ENCODE measurements around the gene GPR17.

GPR17 gene

DNA sequence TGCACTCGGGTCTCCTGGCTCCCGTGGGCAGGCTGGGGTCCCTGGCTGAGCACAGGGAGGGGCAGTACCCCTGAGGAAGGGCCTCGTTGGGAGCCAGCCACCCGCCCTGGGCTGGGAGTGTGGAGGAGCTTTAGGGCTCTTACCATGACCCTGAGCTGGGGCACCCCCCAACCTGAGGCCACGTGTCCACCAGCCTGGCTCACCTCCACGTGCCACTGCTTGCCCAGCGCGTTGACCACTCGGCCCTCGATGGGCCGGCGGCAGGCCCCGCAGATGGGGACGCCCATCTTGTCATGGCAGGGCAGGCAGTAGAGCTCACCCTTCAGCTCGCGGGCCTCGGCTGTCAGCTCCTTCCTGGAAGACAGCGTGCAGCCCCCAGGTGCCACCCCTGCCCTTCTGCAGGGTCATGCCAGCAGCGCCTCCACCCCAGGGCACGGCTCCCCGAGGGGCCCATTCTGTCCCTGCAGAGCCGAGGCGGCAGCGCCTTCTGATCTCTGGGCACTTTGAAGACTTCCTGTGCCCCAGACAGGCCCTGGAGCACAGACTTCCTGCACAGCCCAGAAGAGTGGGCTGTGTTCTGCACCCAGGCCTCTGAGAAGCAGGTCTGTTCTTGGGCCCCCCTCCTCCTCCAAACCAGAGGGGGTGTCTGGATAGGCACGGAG lies 4.0 kb upstream of the GPR17 start:
- peak; percentile 35 for DNase-seq

DNA sequence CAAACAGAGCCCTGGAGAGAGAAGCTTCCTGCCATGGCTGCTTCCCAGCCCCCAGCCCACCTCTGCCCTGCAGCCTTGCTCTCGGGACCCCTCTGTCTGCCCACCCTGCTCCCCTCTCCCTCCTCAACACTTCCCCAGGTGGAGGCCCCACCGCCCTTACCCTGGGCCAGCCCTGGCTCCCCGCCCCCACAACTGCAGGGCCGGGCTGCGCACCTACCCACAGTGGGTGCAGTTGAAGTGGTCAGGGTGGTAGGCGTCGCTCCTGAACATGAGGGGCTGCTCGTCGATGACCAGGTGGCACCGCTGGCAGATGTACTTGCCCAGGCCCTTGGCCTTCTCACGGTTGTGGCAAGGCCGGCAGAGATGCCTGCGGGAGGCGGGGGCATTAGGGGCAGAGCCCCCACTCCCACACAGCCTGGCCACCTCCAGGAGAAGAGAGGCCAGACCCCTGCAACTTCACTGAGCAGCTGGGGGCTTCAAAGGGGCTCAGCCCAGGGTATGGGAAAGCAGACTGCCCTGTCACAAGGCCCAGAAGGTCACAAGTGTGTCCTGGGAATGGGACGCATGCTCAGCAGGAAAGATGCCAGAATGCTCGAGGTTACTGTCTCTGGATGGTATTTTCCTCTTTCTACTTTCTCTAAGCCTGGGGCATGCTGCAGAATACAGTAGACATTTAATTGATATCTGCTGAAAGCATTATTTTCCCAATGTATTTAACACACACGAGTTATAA lies 3.1 kb upstream of the GPR17 start:
- no peak for DNase-seq

GRCh38 chr2:127643439-127644065 lies 2.4 kb upstream of the GPR17 start:
- DNase-seq = no peak

GRCh38 chr2:127644066-127645025 lies 1.6 kb upstream of the GPR17 start:
- DNase-seq = no peak

- DNase-seq = no peak
Observed at GRCh38 chr2:127645026-127645394, 943 bp upstream of the GPR17 start.

- DNase-seq = no peak
Observed at GRCh38 chr2:127646487-127647241, 711 bp downstream of the GPR17 start.

DNA sequence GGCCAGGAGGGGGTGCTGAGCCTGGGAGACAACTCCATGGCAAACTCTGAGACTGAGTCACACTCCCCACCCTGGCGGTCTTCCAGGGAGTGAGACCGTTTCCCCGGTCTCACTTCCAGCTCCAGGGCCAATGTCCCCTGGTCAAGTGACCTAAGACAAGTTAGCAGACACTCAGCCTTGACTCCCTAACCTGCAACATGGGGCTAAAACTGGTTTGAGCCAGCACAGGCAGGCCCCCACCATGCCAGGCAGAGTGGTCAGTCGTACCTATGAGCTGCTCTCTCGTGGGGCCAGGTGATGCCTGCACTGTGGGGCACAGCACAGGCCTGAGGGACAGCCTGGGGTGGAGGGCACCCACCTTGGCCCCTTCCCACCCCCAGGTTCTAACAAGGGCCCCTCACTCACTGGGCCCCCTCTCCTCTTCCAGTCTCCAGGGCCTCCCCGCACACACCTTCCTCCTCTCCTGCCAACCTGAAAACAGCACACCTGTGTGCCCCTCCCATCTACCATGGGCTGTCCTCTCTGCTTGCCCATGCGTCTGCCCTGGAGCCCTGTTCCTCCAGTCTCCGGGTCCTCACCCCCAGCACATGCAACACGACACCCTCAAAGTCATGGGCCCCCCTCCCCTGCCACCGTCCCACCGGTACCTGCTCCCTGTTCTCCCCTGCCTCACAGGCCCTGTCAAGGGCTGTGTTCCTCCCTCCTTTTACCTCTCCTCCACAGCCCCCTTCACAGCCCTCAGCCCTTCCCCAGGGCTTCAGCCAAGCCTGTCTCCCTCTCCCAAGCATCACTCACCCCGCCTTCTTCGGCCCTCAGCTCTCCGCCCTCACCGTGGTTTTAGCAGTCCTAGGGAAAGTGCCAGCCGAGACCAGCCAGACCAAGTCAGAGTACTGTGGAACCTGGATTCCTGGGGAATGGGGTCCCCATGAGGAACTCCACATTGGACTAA lies 1.6 kb downstream of the GPR17 start:
- DNase-seq = no peak

GRCh38 chr2:127648321-127648720 lies 2.4 kb downstream of the GPR17 start:
- DNase-seq = no peak

DNA sequence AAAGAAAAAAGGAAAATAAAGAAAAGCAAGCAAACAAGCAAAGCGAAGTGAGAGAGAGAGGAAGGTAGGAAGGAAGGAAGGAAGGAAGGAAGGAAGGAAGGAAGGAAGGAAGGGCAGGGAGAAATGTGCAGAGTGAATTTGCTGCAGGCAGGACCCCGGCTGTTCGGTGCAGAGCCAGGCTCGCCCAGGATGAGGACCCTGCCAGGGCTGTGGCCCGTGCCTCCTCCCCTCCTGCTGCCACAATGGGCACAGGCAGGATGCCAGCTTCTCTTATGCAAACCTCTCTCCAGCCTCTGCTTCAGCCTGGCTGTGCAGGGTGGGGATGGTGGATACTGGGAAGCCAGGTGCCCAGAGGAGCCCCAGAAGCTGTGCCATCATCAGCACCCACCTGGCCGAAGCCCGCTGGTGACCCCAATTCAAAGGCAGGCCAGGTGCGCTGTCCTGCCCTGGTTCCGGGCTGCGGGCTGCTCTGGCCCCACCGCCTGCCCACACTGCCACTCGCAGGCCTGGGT lies 3.2 kb downstream of the GPR17 start:
- no peak for DNase-seq

DNA sequence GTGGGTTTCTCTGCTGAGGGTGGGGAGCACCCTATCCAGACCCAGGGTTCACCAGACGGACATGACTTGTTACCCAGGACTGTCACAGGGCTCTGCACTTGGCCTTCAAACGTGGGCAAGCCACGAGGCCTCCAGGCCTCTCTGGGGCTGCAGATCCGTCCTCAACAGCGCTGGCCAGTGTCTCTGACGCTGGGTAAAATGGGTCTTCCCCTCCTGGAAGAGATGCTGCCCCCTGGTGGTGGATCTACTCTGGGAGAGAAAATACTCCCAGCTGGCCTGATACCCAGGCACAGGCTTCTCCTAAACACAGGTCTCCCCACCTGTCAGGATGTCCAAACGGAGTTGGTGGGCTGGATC lies 3.7 kb downstream of the GPR17 start:
- DNase-seq = peak; percentile 82

DNA sequence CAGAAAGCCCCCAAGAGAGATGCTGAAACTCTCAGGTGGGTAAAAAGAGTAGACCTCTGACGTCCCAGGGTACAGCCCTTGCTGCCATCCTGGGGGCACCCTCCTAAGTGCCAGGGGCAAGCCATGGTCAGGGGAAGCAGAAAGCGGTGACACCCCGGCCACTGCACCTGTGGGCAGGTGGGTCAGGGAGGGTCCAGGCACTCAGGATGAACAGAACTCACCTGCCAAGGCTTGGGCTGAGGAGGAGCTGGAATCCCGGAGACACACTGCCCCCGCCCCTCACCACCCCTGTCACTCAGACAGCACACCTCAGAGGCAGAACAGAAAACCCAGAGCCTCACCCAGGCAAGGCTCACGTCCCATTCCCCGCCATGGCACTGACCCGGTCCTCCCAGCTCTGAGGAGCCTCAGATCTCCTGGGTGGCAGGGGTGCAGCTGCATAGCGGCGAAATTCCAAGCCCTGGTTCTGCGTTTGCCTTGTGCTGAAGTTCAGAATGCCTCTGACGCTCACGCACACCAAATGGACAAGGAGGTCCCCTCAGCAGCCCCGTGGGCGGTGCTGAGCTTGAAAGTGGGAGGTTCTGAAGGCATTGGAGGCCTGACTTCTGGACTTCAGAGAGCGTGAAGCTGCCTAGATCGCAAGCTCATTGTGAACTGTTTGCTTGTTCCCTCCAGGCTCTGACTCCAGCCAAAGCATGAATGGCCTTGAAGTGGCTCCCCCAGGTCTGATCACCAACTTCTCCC lies 4.3 kb downstream of the GPR17 start:
- no peak for DNase-seq

DNA sequence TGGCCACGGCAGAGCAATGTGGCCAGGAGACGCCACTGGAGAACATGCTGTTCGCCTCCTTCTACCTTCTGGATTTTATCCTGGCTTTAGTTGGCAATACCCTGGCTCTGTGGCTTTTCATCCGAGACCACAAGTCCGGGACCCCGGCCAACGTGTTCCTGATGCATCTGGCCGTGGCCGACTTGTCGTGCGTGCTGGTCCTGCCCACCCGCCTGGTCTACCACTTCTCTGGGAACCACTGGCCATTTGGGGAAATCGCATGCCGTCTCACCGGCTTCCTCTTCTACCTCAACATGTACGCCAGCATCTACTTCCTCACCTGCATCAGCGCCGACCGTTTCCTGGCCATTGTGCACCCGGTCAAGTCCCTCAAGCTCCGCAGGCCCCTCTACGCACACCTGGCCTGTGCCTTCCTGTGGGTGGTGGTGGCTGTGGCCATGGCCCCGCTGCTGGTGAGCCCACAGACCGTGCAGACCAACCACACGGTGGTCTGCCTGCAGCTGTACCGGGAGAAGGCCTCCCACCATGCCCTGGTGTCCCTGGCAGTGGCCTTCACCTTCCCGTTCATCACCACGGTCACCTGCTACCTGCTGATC lies 4.9 kb downstream of the GPR17 start:
- DNase-seq = no peak

- DNase-seq = no peak
Observed at GRCh38 chr2:127651381-127651809, 5.4 kb downstream of the GPR17 start.

DNA sequence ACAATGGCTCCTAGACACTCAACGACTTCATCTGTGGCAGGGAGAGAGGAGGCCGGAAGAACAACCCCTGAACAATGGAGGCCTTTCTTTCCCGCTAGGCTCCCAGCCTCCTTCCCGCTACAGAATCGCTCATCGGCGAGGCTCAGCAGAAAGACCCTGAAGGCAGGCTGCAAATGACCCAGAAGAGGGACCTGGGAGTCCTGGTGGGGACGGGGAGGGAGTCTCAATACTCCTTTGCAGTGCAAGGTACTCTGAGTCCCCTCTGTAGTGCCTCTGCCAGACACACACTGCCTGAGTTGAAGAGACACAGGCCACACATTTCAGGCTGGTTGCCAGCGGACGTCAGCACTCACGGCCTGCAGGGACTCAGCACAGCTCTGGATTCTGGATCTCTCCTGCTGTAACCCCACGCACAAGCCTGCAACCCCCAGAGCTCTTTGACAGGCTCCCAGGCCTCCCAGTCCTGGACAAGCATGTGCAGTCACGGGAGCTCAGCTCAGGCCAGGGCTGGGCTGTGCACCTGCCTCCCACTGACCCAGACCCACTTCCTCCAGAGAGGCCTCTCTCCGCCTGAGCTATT lies 6.1 kb downstream of the GPR17 start:
- no peak for DNase-seq

- DNase-seq = no peak
Observed at GRCh38 chr2:127652786-127653357, 6.9 kb downstream of the GPR17 start.

GRCh38 chr2:127653421-127654083 lies 7.6 kb downstream of the GPR17 start:
- no peak for DNase-seq

DNA sequence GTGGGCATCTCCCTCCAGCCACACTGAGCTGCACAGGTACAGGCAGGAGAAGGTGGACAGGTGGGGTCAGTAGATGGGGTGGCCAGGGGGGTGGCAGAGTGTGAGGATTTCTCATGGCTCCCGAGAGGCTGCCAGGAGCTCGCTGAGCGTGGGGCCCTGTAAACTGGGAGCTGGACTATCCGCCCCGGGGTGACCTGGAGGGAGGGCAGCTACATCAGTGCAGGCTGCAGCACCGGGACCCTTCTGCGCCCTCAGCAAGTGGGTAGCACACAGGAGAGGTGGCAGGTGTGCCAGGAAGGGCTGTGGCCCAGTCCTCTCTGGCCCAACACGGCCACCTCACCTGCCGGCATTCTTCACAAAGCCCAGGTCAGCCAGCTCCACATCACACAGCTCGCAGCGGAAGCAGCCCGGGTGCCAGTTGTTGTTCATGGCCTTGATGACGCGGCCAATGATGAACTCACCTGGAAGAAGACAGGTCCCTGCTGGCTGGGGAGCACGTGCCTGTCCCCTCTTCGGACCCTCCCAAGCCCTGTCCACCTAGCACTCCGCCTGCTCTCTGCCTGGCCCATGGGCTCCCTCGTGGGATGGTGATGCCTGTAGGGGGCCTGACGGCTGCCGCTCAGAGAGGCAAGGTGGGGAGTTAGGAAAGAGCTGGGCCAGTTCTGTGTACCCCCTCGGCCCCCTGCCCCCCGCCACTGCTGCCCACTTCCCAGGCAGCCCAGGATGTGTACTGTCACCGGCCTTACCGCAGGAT lies 8.3 kb downstream of the GPR17 start:
- DNase-seq = no peak

DNA sequence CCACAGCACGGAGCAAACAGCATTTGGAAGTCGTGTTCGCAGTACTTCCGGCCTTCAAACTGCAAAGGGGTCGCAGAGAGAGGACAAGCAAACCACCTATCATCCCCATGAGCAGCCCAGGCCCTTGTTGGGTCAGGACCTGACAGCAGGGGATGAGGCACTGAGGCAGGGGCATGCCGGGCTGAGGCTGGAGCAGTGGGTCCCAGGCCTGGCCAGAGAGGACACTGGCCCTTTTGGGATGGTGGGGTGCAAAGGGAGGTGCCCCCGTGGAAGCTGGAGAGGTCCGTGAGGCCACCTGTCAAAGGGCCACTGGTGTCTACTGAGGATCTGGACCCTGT lies 8.9 kb downstream of the GPR17 start:
- DNase-seq = no peak
